GM19468 (cell line): ENCODE data around the gene TMEM14C.
A peak's percentile ranks its signal among the peaks of the same experiment; 100 is the strongest.

Experiments used
- ATAC-seq: cut with Tn5 transposase; IDR thresholded peaks from one replicate; pipeline ENCODE4 v1.9.1; 2021; ENCODE audit warnings: mild to moderate bottlenecking, moderate library complexity, moderate number of reproducible peaks; ENCODE audit not compliant: unreplicated experiment; ENCODE audit errors: extremely low read depth

Gene TMEM14C

GRCh38 chr6:10722820-10723566, at the start of gene TMEM14C:
TSS of gene TMEM14C (plus strand) at chr6:10723070. CDS start at chr6:10724614, 1,544 bp downstream.
- peak; percentile 95 for ATAC-seq

DNA sequence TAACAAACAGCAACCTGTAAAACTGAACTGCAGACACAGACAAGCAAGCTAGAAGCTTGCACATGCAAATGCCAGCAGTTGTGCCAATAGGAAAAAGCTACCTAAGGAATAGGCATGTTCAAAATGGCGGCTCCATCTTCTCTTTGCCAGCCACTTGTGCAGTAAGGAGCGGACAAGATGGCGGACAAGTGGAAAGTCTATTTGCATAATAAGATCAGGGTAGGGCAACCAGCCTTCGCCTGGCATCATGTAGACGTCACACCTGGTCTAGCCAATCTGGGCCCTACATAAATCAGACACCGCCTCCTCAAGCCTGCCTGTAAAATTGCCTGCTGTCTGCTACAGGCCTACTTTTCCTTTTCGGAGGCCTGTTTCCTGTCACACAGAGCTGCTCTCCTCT, 46.5 kb upstream of the TMEM14C start:
- no peak for ATAC-seq

DNA sequence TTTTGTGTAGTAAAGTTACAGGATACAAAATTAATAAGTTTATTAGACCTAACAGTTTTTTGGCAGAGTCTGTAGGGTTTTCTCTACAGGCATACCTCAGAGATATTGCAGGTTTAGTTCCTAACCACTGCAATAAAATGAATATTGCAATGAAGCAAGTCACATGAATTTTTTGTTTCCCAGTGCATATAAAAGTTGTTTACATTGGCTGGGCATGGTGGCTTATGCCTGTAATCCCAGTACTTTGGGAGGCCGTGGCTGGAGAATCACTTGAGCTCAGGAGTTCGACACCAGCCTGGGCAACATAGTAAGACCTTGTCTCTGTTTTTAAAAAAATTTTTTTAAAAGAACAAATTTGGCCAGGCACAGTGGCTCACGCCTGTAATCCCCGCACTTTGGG, 44.4 kb upstream of the TMEM14C start:
- no peak for ATAC-seq

- no peak for ATAC-seq
Measured at GRCh38 chr6:10681795-10682194, 41.1 kb upstream of the TMEM14C start.

GRCh38 chr6:10682355-10682988, 40.4 kb upstream of the TMEM14C start:
- no peak for ATAC-seq

DNA sequence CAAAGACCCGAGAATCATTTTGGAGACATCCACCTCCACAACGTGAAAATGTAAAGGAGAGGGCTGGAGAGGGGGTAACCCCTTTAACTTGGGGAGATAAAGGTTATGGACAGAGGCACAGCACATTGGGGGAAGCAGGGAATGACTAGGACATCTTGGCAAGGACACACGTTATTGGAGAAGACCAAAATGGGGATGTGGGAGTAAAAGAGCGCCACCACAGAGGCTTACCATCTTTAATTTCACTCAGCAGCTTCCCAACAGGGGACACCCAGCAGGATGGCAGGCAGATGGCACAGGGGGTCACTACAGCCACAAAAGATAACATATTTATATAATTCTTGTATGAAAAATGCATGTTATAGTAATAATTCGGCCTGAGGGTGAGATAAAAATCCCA, 38.3 kb upstream of the TMEM14C start:
- ATAC-seq: no peak

DNA sequence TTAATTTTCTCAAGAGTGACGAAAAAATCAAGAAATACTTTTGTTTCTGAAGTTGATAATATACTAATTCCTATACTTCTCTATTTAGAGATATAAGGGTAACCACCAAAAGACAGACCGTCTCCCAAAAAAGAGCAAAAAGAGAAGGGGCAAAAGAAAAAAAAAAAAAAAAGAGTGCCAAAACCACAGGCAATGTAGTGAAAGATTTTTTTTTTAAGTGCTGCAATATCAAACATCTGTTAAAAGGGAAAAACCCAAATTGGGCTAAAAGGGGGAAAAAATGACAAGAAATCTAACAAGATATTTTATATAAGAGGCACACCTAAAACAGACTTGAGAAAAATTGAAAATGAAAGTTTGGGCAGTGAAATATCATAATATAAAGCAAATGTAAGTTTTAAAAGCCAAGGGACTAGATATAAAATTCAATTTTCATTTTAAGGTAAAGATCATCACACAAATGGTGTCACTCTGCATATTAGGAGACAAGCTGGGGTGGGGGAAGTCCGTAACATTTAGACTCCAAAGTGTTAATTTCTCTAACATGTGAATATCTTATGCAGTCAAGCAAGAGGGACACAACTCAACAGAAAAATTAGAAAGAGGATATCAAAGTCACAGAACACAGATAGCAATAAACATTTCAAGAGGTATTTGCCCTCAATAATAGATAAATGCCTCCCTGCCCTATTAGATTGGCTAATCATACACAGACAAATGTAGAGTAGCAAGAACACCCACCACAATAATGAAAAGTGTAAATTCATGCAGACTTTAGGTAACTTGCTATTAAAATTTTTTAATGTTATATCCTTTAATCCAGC, 37.6 kb upstream of the TMEM14C start:
- ATAC-seq: no peak

DNA sequence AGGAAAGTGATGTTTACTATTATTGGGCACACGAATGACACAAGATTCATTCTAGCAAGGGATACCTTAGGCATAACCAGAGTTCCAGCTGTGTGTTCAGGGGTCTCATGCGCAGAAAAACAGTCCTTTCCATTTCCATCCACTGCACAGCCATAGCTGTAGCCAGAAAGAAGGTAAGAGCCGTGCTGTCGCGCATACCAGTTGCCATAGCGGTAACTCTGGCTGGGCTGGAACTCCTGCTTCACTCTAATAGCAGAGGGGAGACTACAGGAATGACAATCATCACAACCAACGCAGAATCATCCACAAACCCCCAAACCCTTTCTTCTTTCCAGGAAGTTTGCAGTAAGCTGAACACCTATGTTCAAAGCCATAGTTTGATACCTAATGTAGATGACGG, 36.0 kb upstream of the TMEM14C start:
- no peak for ATAC-seq

GRCh38 chr6:10687582-10687981, 35.3 kb upstream of the TMEM14C start:
- ATAC-seq: no peak

DNA sequence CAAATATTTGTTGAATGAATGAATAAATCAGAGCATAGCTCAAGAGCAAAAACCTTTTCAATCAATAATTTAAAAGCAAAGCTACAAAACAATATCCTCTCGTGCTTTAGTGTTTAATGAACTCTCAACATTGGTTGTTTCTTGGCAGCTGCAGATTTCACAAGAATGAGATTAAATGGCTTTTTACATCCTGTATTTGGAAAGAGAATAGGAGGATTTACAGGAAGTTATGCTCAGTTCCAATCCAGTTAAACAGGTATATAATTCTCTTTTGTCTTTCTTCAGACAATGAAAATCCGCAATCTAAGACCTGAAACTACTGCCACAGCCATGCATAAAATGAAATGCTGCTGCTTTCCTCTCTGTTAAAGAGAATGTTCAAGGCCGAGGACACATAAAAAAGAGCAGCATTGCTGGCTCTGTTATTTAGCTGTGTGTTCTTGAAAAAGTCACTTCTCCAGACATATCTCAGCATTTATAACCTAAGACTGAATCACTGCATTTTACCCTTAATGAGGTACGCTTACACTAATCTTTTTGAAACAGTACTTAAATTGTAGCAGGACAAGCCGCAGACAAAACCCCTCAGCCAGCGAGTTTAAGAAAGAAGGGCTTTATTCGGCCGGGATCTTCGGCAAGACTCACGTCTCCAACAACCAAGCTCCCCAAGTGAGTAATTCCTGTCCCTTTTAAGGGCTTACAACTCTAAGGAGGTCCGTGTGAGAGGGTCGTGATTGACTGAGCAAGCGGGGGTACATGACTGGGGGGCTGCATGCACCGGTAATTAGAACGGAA, 32.0 kb upstream of the TMEM14C start:
- no peak for ATAC-seq

DNA sequence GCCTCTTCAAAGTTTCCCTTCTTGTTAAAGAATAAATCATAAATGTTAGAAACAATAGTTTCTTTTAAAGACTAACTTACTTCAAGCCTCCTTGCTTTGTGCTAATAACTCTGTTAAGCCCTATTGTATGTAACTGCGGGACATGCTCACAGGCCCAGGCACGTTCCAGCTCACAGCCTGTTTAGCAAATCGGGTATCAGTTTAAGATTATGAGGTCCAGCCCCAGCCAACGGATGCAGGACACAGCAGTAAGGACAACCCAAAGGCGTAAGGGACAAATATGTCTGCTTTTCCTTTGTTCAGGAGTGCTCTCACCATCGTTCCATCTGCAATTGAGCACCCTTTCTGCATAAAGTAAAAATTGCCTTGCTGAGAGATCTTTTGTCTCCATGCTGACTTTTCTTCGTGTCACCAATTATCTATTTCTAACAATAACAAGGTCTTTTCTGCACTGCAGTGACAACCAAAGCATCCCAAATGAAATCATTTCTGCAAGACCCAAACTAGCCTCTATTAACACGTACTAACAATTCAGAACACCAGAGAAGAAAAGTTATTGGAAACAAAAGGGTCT, 29.8 kb upstream of the TMEM14C start:
- ATAC-seq: no peak

DNA sequence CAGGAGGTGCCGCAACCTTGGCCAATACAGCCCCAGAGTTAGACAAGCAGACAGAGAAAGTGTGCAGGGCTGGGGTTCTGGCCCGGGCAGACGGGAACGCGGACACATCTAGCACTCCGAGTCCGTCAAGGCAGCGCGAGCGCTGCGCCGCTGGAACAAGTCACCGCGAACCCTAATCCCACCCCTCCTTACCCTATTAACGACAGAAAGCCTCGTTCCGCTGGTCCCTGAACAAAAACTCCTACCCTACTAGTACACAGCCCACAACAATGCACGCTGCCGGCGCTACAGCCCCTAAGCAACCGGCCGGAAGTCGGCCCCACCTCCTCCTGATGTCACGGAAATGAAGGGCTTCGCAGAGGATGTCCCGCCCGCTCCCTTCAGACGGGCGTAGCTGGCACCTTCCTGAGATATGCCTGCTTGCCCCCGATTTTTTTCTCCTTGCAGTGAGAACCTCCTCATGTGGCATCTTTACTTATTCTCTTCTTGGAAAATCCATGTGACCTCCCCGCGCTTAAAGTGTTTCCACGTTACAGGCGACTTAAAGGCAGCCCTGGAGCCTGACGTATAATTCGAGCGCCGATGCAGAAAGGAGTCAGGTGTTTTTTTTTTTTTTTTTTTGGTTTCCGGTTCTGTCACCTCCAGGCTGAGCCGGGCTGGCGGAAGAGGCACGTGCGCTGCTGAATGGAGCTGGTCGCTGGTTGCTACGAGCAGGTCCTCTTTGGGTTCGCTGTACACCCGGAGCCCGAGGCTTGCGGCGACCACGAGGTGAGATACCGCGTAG, 28.4 kb upstream of the TMEM14C start, which contains the start of the genes C6orf52 and PAK1IP1:
C6orf52 (minus strand) TSS at position 315 of the 784 bp plus-strand sequence. CDS start 7,066 bp downstream, outside the sequence.
PAK1IP1 (plus strand) TSS at position 671 of the 784 bp plus-strand sequence; CDS start at position 685, 14 bp downstream.
- peak; percentile 96 for ATAC-seq

- no peak for ATAC-seq
Measured at GRCh38 chr6:10695086-10695657, 27.7 kb upstream of the TMEM14C start.

GRCh38 chr6:10696655-10697054, 26.2 kb upstream of the TMEM14C start:
- no peak for ATAC-seq

DNA sequence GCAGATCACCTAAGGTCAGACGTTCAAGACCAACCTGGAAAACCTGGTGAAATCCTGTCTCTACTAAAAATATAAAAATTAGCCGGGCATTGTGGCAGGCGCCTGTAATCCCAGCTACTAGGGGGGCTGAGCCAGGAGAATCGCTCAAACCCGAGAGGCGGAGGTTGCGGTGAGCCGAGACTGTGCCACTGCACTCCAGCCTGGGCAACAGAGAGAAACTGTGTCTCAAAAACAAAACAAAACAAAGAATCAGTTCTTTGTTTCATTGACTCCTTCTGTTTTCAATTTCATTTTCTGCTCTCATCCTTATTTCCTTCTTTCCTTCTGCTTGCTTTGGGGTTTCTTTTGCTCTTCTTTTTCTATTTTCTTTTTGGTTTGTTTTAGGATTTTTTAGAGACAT, 8.9 kb upstream of the TMEM14C start:
- no peak for ATAC-seq

DNA sequence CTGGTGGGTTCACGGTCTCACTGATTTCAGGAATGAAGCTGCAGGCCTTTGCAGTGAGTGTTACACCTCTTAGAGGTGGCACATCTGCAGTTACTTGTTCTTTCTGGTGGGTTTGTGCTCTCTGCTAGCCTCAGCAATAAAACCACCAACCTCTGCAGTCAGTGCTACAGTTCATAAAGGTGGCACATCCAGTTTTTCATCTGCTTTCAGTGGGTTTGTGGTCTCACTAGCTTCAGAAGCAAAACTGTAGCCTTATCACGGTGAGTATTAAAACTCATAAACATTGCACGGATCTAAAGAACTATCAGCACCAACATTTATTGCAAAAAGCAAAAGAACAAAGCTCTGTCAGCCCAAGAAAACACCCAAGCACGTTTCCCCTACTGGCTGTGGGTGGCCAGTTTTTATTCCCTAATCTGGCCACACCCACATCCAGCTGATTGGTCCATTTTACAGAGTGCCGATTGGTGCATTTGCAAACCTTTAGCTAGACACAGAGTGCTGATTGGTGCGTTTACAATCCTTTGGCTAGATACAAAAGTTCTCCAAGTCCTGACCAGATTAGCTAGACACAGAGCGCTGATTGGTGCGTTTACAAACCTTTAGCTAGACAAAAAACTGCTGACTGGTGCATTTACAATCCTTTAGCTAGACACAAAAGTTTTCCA, 3.4 kb upstream of the TMEM14C start:
- ATAC-seq: no peak

- no peak for ATAC-seq
Measured at GRCh38 chr6:10719964-10720264, 3.0 kb upstream of the TMEM14C start.

GRCh38 chr6:10720265-10720959, 2.5 kb upstream of the TMEM14C start:
- no peak for ATAC-seq
